Measurements from ENCODE around the gene ARID3A.
"Not testable (repeated sequence)": the region's sequence is repeated elsewhere in the genome, so short reads cannot be mapped to it uniquely, and the experiment has no call there.

The ARID3A gene

GRCh38 chr19:950352-951066 lies 24.7 kb downstream of the ARID3A start:
- Histone ChIP-seq H3K9ac (ENCODE audit: low read depth, low read length) (no peak overlapping the region), H3K9me3 (ENCODE audit: control insufficient read depth, insufficient read depth, low read length) (no peaks in the 10 kb centered on the region), H3K36me3 (ENCODE audit: insufficient read depth, low read length) (no peaks in the 10 kb centered on the region), H3K4me1 (ENCODE audit: insufficient read depth, low read length) (peaks cover 20% of the 10 kb centered on the region; the same call in 1 of the 2 replicates)

GRCh38 chr19:952049-952679 lies 26.3 kb downstream of the ARID3A start:
- H3K4me1 ChIP-seq (ENCODE audit: insufficient read depth, low read length) = peaks cover 29% of the 10 kb centered on the region; the same call in 1 of the 2 replicates
- H3K9me3 ChIP-seq (ENCODE audit: control insufficient read depth, insufficient read depth, low read length) = no peaks in the 10 kb centered on the region
- no peaks in the 10 kb centered on the region for H3K36me3 ChIP-seq (ENCODE audit: insufficient read depth, low read length)
- peak overlapping the region; percentile 25; the same call in 1 of the 2 replicates for H3K9ac ChIP-seq (ENCODE audit: low read depth, low read length)

- H3K4me1 ChIP-seq (ENCODE audit: insufficient read depth, low read length) = peaks cover 32% of the 10 kb centered on the region; the same call in 1 of the 2 replicates
- H3K36me3 ChIP-seq (ENCODE audit: insufficient read depth, low read length) = no peaks in the 10 kb centered on the region
- H3K9ac ChIP-seq (ENCODE audit: low read depth, low read length) = peak overlapping the region; percentile 25
- no peaks in the 10 kb centered on the region for H3K9me3 ChIP-seq (ENCODE audit: control insufficient read depth, insufficient read depth, low read length)
These were observed 27.0 kb downstream of the ARID3A start for GRCh38 chr19:952680-953444.

GRCh38 chr19:953445-954271 lies 27.8 kb downstream of the ARID3A start:
- Histone ChIP-seq H3K36me3 (ENCODE audit: insufficient read depth, low read length) (no peaks in the 10 kb centered on the region), H3K4me1 (ENCODE audit: insufficient read depth, low read length) (peaks cover 32% of the 10 kb centered on the region; the same call in 1 of the 2 replicates), H3K9ac (ENCODE audit: low read depth, low read length) (peak overlapping the region; percentile 25), H3K9me3 (ENCODE audit: control insufficient read depth, insufficient read depth, low read length) (no peaks in the 10 kb centered on the region)

GRCh38 chr19:954272-954671 lies 28.4 kb downstream of the ARID3A start:
- Histone ChIP-seq H3K9me3 (ENCODE audit: control insufficient read depth, insufficient read depth, low read length) (no peaks in the 10 kb centered on the region), H3K9ac (ENCODE audit: low read depth, low read length) (no peak overlapping the region), H3K4me1 (ENCODE audit: insufficient read depth, low read length) (peaks cover 32% of the 10 kb centered on the region; the same call in 1 of the 2 replicates), H3K36me3 (ENCODE audit: insufficient read depth, low read length) (no peaks in the 10 kb centered on the region)

- peaks cover 32% of the 10 kb centered on the region; the same call in 1 of the 2 replicates for H3K4me1 ChIP-seq (ENCODE audit: insufficient read depth, low read length)
- H3K36me3 ChIP-seq (ENCODE audit: insufficient read depth, low read length) = no peaks in the 10 kb centered on the region
- no peak overlapping the region for H3K9ac ChIP-seq (ENCODE audit: low read depth, low read length)
- no peaks in the 10 kb centered on the region for H3K9me3 ChIP-seq (ENCODE audit: control insufficient read depth, insufficient read depth, low read length)
These were observed 29.0 kb downstream of the ARID3A start for GRCh38 chr19:954672-955494.

GRCh38 chr19:955803-956765 lies 30.2 kb downstream of the ARID3A start:
- Histone ChIP-seq H3K36me3 (ENCODE audit: insufficient read depth, low read length) (no peaks in the 10 kb centered on the region), H3K4me1 (ENCODE audit: insufficient read depth, low read length) (peaks cover 36% of the 10 kb centered on the region; the same call in 1 of the 2 replicates), H3K9ac (ENCODE audit: low read depth, low read length) (no peak overlapping the region; the same call in 1 of the 2 replicates), H3K9me3 (ENCODE audit: control insufficient read depth, insufficient read depth, low read length) (no peaks in the 10 kb centered on the region)

- Histone ChIP-seq H3K9ac (ENCODE audit: low read depth, low read length) (no peak overlapping the region; the same call in 1 of the 2 replicates), H3K9me3 (ENCODE audit: control insufficient read depth, insufficient read depth, low read length) (no peaks in the 10 kb centered on the region), H3K36me3 (ENCODE audit: insufficient read depth, low read length) (no peaks in the 10 kb centered on the region), H3K4me1 (ENCODE audit: insufficient read depth, low read length) (peaks cover 38% of the 10 kb centered on the region; the same call in 1 of the 2 replicates)
These were observed 31.1 kb downstream of the ARID3A start for GRCh38 chr19:956766-957440.

GRCh38 chr19:957578-957977 lies 31.7 kb downstream of the ARID3A start:
- not testable (repeated sequence) for H3K9ac ChIP-seq (ENCODE audit: low read depth, low read length)

GRCh38 chr19:958967-959855 lies 33.4 kb downstream of the ARID3A start:
- no peaks in the 10 kb centered on the region for H3K9me3 ChIP-seq (ENCODE audit: control insufficient read depth, insufficient read depth, low read length)
- peaks cover 29% of the 10 kb centered on the region; the same call in 1 of the 2 replicates for H3K4me1 ChIP-seq (ENCODE audit: insufficient read depth, low read length)
- H3K9ac ChIP-seq (ENCODE audit: low read depth, low read length) = no peak overlapping the region
- H3K36me3 ChIP-seq (ENCODE audit: insufficient read depth, low read length) = no peaks in the 10 kb centered on the region

More at GRCh38 chr19:957578-957977, 31.7 kb downstream of the ARID3A start:
- not testable (repeated sequence) for H3K36me3 ChIP-seq (ENCODE audit: insufficient read depth, low read length); H3K9me3 ChIP-seq (ENCODE audit: control insufficient read depth, insufficient read depth, low read length)
- peaks cover 40% of the 10 kb centered on the region; the same call in 1 of the 2 replicates for H3K4me1 ChIP-seq (ENCODE audit: insufficient read depth, low read length)

GRCh38 chr19:960020-960419 lies 34.2 kb downstream of the ARID3A start:
- Histone ChIP-seq H3K36me3 (ENCODE audit: insufficient read depth, low read length) (peaks cover 1% of the 10 kb centered on the region), H3K4me1 (ENCODE audit: insufficient read depth, low read length) (peaks cover 25% of the 10 kb centered on the region; the same call in 1 of the 2 replicates), H3K9me3 (ENCODE audit: control insufficient read depth, insufficient read depth, low read length) (no peaks in the 10 kb centered on the region), H3K9ac (ENCODE audit: low read depth, low read length) (no peak overlapping the region)
